NB4 (cell line): ENCODE results near the gene UBXN11.
"Not testable (repeated sequence)": the region's sequence is repeated elsewhere in the genome, so short reads cannot be mapped to it uniquely, and the experiment has no call there.

Experiments
- MAX ChIP-seq: IDR thresholded peaks from 2 replicates; pipeline ENCODE4 v1.6.1; 2011; ENCODE audit warnings: low read depth, low read length
- MYC ChIP-seq: IDR thresholded peaks from 2 replicates; pipeline ENCODE4 v1.6.1; 2011; ENCODE audit warnings: low read depth, low read length
- POLR2A ChIP-seq: IDR thresholded peaks from 2 replicates; pipeline ENCODE4 v1.6.1; 2011; ENCODE audit warnings: mild to moderate bottlenecking; ENCODE audit not compliant: insufficient read length; ENCODE audit errors: extremely low read depth
- TF ChIP-seq, protein P1 (sequence below): IDR thresholded peaks from one replicate; pipeline ENCODE4 v1.5.1; 2012; ENCODE audit warnings: low read depth, low read length

- TF ChIP-seq, protein P1, sequence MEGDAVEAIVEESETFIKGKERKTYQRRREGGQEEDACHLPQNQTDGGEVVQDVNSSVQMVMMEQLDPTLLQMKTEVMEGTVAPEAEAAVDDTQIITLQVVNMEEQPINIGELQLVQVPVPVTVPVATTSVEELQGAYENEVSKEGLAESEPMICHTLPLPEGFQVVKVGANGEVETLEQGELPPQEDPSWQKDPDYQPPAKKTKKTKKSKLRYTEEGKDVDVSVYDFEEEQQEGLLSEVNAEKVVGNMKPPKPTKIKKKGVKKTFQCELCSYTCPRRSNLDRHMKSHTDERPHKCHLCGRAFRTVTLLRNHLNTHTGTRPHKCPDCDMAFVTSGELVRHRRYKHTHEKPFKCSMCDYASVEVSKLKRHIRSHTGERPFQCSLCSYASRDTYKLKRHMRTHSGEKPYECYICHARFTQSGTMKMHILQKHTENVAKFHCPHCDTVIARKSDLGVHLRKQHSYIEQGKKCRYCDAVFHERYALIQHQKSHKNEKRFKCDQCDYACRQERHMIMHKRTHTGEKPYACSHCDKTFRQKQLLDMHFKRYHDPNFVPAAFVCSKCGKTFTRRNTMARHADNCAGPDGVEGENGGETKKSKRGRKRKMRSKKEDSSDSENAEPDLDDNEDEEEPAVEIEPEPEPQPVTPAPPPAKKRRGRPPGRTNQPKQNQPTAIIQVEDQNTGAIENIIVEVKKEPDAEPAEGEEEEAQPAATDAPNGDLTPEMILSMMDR: not testable (repeated sequence)
- not testable (repeated sequence) for TF ChIP-seq POLR2A, MYC, MAX
These were observed 22.9 kb upstream of the UBXN11 start for GRCh38 chr1:26329380-26329779.
